Activated effector memory CD4-positive, alpha-beta T cell treated with anti-CD3 and anti-CD28 coated beads, Interleukin-2, amount 50 U/mL, for 16 hours (primary cell): ENCODE measurements around the gene TAAR1.
"Not testable (repeated sequence)": the region's sequence is repeated elsewhere in the genome, so short reads cannot be mapped to it uniquely, and the experiment has no call there.

Source experiments
- DNase-seq: peaks from one replicate; pipeline ENCODE4 v3.0.0-alpha.2; 2020

The TAAR1 gene

DNA sequence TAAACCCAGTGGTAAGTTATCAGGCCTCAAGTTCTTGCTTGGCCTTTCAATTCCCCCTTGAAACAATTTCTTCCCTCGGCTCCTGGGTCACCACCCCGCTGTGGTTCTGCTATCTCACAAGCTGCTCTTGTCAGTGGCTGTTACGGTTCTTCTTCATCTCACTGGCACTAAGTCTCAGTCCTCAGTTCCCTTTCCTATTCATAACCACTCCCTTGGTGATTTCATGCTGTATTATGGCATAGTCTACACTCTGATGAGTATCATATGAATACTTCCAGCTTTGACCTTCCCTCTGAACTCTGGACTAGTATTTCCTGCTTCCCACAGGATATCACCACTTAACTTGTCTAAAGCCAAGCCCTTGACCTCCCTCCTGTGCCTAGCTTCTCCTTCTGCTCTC lies 7.9 kb downstream of the TAAR1 start:
- DNase-seq, result no peak

DNA sequence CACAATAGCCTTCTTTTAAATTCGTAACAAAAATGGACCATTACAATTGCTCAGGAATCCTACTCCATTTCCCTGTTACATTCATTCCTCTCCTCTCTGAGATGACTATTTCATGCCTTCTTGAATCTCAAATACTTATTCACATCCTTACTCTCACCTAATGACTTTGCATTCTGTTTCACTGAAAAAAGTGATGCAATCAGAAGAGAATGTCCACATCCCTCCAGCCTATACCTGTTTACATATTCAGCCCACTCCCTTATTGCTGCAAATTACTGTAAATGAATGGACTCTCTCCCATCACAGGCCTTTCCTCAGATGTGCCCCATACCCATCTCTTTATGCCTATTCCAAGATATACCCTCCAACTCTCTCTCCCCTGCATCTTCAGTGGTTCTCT lies 8.6 kb downstream of the TAAR1 start:
- no peak for DNase-seq

DNA sequence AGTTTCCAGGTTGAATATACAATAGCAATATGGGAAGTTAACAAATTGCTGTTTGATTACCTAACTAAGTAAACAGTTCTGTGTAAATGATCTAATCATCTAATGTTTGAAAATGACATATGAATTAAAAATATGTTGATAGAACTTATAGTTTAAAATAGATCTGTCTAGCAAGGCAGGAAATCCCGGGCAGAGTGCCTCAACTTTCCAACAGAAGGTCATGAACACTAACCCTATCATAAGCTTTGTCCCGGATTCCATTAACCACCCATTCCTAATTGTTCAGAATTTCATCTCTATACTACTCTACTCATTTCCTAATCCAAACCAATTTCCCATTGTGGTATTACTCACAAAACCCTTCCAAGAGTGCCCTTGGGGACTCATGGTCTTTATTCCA lies 10.2 kb downstream of the TAAR1 start:
- DNase-seq, result no peak

DNA sequence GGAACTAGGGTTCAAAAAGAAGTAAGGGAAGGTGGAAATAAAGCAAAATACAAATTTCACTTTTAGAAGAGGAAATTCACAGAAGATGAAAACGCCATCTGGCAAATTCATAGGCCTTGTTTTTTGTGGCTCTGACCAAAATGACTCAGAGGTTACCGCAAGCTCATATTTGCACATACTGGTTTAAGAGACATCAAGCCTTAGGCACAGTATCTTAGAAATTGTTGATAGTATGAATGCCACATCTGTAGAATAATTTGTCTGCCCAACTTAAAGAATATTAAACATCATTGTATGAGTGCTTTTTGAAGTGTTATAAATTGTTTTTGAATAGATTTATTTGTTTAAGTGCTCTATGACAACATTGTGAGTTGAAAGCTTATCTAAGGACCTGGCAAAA lies 10.6 kb downstream of the TAAR1 start:
- no peak for DNase-seq

DNA sequence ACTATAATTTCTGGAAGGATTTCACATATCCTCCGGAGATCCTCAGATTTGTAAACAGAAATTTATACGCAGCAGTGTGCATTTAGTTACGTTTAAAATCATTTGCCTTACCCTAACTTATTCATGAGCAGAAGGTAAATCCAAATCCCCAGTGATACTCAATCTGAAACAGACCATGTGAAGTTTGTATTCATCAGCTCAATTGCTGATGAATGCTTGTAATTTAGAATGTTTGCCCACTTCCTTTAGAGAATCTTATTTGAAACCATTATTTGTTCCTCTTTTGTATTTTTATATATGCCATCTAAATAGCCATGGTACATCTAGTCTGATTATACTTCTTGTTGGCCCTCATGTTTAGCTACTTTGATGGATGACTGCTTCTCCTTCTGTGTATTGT lies 15.4 kb downstream of the TAAR1 start:
- no peak for DNase-seq

DNA sequence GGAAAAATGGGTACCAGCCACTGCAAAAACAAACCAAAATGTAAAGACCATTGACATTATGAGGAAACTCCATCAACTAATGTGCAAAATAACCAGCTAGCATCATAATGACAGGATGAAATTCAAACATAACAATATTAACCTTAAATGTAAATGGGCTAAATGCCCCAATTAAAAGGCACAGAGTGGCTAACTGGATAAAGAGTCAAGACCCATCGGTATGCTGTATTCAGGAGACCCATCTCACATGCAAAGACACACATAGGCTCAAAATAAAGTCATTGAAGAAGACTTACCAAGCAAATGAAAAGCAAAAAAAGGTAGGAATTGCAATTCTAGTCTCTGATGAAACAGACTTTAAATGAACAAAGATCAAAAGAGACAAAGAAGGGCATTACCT lies 21.8 kb downstream of the TAAR1 start:
- DNase-seq, result not testable (repeated sequence)

DNA sequence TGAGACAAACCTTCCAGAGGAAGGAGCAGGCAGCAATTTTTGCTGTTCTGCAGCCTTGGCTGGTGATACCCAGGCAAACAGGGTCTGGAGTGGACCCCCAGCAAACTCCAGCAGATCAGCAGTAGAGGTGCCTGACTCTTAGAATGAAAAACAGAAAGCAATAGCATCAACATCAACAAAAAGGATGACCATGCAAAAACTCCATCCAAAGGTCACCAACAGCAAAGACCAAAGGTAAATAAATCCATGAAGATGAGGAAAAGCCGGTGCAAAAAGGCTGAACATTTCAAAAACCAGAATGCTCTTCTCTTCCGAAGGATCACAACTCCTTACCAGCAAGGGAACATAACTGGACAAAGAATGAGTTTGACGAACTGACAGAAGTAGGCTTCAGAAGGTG lies 23.1 kb downstream of the TAAR1 start:
- not testable (repeated sequence) for DNase-seq

DNA sequence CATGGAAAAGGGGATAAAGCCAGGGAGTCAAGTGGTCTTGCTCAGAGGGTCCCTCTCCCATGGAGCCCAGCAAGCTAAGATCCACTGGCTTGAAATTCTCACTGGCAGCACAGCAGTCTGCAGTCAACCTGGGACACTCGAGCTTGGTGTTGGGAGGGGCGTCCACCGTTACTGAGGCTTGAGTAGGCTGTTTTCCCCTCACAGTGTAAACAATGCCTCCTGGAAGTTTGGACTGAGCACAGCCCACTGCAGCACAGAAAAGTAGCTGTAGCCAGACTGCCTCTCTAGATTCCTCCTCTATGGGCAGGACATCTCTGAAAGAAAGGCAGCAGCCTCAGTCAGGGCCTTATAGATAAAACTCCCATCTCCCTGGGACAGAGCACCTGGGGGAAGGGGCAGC lies 23.7 kb downstream of the TAAR1 start:
- DNase-seq, result not testable (repeated sequence)

DNA sequence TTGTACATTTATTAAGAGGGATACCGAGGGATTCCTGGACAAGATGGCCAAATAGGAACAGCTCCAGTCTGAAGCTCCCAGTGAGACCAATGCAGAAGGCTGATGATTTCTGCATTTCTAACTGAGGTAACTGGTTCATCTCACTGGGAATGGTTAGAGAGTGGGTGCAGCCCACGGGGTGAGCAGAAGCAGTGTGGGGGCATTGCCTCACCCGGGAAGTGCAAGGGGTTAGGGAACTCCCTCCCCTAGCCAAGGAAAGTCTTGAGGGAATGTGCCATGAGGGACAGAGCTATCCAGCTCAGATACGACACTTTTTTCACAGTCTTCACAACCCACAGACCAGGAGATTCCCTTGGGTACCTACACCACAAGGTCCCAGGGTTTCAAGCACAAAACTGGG lies 24.2 kb downstream of the TAAR1 start:
- DNase-seq, result no peak

DNA sequence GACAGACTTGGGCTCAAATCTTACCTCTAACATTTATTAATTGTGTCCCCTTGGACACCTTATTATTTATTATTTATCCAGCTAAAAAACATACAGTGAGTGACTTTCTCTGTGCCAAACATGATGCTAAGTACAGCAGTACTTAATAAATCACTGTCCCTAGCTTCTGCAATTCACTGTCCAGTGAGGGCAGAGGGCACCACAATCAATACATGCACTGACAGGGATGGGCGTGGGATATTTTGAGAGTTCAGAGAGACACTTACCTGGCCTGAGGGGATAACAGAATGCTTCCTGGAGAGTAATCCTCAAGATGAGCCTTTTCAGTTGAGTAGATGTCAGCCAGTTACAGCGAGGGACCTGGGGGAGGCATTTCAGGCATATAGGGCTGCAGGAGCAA lies 25.6 kb downstream of the TAAR1 start:
- DNase-seq, result no peak

DNA sequence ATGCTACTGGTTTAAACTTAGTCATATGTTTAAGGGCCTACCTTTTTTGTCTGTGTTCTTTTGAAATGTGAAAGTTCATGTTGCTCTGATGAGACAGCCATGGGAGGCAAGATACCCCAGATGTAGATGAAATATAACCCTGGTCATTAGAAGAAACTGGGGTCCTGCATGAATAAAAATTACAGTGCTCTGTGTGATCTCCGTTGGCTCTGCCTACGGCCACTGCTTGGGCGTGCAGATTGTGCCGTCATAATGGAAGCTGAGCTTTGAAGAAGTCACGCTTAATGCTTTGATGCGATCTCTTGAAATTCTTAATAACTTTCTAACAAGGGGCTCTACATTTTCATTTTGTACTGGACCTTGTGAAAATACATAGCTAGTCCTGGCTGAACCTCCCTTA lies 34.8 kb downstream of the TAAR1 start, which contains the start of gene TAAR2:
TAAR2 (minus strand) TSS at position 101 of the 400 bp plus-strand sequence; CDS start at position 101, 0 bp downstream.
- no peak for DNase-seq

DNA sequence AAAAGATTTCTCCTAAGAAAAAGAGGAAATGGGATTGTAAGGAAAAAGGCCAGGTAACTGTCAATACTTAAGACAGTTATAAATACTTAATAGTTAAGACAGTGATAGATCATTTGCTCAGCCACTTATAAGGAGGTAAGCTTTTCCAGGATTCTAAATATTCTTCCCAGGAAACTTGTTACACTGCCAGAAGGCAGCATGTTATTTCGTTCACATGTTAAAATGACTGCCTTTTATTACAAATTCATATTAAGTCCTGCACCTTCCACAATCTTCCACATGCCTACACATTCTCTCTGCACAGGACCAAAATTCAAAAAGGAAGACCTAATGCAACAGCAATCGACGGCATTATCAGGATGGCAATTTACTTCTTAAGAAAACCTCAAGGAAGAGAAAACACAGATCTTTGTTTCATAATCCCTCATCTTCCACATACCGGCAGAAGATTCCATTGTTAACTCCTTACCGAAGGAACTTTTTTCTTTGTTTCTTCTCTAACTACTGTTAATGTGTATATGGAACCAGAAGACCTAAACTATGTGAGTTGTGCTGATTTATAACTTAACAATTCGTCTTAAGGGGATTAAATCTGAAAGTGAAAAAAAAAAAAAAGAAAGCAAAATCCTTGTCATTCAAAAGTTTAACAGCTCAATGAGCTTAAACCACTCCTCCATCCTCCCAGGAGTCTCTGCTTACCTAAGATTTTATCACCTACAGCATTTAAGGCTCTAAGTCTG lies 35.7 kb downstream of the TAAR1 start:
- DNase-seq, result no peak

DNA sequence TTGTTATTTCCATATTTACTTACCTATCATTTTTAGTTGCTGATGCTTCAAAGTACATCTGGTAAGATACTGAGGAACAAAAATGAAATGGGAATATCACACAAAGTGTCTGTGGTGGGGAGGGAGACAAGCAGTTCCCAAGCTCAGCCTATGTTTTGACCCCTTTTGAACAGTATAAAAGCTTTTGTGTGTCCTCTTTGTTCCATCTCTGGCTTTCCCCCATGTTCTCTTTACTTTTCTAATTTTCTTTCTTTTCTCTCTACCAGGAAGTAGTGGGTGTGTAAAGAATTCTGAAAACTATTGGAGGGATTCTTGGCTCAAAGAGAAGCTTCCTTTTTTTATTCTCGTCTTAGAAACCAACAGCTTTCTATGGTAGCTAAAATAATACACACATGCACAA lies 42.3 kb downstream of the TAAR1 start:
- no peak for DNase-seq

DNA sequence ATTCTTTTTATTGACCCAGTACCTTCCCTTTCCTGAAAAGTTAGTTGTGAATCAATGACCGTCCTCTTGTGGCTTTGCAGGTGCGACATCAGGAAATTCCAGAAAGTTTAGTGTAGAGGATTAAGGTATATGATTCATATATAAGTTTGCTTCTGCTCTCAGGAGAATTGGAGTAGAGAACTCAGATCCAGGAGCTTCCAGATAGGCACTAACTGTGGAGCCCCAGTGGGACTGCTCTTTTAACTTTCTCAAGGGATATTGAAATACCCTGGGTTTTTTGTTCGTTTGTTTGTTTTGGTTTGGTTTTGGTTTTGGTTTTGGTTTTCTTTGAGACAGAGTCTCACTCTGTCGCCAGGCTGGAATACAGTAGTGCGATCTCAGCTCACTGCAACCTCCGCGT lies 44.4 kb downstream of the TAAR1 start:
- no peak for DNase-seq

DNA sequence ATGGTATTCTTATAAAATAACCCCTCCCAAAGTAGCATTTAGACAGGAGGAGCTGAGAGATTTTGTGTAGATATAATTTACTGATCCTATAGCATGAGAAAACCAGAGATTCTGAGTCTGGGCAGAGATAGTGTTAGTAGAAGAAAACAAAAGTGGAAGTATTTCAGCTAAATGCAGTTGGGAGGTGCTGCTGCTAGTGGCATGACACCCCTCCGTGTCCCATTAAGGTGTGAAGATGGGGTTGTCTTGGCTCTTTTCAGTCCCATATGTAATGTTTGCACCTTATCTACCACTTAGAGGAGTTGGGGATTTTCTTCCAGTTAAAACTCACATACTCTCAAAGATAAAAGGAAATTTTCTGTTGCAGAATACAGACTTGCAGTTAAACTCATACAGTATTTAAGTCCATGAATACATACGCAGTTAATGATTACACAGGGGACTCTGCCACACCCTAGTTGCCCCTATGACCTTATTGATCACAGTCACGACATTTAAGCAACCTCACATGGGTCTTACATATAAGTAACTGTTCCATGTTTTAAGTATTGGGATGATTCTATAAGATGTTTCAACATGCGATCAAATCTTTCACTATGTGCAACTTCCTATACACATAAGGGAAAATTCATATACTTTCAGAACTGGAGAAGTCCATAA lies 46.4 kb downstream of the TAAR1 start:
- no peak for DNase-seq

DNA sequence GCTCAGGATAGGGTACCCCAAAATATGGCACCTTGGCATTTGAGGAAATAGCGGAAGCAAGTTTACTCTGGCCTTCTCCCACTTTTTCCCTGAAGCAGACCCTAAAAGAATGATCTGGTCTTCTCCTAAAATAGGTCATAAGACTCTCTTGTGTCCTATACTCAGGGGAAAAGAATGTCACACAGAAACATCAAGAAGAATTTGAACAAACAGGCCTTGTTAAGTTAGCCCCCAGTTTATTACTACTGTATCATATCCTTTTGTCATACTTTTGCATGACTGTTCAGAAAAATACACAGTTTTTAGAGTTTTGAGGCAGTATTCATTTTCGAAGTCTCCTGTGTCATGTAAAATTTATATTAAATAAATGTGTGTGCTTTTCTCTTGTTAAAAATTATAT lies 47.4 kb downstream of the TAAR1 start:
- no peak for DNase-seq

DNA sequence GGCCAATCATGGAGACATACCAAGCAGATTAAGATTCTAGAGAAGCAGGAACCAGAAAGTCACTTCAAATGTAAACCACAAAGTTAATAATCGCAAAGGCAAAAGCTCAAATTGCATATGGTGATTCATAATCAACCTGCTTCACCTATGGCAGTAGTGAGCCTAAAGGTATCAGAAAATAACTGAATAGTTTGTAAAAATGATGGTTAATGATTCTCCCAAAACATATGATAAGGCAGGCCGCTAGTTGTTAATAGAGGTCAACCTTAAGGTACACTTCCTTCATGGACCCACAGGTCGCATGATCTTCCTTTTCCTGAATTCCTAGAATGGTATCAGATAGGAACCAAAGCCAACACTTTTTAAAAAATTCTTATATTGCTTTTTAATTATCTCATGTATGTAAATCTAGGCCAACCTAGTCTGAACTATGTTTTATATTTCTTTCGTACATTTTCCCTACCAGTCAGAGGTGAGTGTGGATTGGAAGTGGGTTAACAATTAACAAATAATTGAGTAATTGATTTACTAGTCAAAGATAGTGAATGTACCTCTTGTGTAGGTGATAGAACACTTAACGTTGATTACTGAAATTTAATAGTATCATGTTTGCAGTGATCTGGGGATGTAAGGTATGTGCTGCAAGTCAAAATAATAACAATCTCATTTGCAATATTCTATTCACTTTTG lies 51.3 kb downstream of the TAAR1 start:
- no peak for DNase-seq

DNA sequence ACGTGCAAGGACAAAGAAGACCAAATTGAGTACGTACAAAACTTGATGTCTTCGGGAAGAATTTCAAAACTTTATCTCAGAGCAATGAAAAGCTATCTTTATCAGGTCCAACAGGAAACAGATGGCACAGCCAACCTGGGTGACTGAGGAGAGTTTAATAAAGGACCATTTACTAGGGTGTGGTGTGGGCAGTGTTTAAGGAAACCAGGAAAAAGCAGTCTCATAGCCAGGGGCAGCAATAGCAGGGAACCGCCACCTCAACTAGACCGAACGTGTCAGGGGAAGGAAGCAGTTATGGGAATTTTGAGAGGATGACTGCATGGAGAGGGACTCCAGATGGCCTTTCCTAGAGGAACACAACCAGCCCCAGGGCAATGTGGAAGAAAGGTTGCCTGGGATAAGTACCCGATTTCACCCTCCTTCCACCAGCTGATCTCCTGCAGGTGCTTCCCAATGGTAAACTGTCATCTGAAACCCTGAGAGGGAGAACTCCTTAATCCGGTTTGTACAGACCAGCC lies 54.3 kb downstream of the TAAR1 start:
- DNase-seq, result no peak

DNA sequence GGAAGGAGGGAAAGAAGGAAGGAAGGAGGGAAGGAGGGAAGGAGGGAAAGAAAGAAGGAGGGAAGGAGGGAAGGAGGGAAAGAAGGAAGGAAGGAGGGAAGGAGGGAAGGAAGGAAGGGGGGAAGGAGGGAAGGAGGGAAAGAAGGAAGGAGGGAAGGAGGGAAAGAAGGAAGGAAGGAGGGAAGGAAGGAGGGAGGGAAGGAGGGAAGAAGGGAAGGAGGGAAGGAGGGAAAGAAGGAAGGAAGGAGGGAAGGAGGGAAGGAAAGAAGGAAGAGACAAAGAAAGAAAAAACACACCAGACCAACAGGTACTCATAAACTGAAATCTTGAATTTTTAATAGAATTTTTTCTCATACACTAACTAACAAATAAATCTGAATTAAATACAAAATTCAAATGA lies 58.1 kb downstream of the TAAR1 start:
- not testable (repeated sequence) for DNase-seq

DNA sequence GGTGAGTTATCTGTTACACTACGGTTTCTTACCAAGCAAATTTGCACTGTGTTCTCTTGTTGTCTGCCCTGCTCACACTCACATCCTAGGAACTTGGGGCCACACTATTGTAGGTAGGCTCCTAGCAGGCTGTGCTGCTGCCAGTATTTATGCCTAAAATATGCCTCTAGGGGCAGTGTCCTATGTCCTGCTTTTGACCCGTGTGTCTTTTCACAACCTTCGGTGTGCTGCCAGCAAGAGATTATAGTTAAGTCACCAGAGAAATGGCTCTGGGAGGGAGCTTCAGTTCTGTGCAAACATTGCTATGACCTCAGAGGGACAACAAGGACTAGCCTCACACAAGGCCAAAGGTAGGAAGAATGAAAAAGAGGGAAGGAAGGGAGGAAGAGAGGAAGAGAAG lies 60.5 kb downstream of the TAAR1 start:
- no peak for DNase-seq

DNA sequence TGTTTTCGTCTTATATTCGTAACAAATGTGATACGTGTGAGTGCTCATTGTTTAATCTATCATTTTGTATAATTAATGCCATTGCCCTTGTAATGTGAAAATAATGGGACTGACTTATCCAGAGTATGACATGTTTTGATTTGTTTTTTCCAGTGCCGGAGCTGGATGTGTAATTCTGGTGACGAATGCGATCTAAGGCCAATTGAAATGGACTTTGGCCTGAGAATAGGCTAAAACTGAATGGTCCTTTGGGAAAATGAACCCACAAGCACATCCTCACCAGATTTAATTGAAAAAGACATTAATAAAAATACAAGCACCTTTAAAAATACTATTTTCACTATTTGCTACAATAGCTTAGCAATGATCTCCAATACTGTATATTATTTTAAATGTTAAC lies 62.8 kb downstream of the TAAR1 start:
- DNase-seq, result no peak
